ENCODE results near the gene MARK4.

MARK4 gene

GRCh38 chr19:45342911-45343310, 91.8 kb downstream of the MARK4 start:
- DNase-seq: no peak

DNA sequence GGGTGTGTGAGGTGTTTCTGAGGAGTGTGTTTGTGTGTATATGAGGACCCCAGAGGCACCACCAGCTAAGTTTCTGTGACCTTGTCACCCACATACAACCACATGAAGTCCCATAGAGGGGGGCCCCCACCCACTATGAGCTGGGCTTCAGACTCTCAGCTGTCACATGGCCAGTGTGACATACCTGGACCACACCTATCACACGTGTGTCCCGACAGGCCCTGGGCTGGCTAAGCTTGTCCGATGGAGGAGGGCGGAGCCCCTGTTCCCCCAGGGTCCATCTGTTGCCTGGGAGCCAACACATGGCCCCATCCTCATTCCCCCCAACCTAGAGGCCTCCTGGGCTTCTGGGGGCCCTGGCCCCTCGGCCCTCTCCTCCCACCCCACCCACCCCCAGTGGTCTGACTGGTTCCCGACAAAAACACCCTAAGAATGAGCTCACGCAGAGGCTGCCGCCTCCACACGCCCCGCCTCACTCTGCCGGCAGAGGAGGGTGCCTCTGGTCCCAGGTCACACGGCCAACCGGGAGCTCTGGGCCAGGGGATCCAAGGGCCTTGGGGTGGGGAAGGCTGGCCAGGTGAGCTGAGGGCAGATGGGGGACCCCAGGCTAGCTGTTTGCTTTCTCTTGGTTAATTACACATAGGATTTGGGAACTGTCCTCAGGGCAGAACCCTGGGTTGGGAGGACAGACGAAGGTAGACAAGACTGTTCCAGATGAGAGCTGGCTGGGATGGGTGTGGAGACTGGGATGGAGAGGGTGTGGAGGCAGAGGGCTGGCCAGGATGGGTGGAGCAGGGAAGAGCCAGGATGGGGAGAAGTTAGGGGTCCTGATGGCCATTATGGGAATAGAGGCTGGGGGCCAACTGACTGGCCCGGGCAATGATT, 93.8 kb downstream of the MARK4 start:
- DNase-seq: no peak

DNA sequence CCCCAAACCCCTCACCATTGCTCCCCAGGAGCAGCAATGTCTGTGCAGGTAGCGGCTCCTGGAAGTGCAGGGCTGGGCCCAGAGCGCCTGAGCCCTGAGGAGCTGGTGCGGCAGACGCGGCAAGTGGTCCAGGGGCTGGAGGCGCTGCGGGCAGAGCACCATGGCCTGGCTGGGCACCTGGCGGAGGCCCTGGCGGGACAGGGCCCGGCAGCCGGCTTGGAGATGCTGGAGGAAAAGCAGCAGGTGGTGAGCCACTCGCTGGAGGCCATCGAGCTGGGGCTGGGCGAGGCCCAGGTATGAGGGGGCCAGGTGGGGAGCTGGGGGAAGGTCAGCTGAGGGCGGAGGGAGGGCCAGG, 94.4 kb downstream of the MARK4 start:
- no peak for DNase-seq

- DNase-seq: no peak
Measured at GRCh38 chr19:45346449-45346848, 95.4 kb downstream of the MARK4 start.

DNA sequence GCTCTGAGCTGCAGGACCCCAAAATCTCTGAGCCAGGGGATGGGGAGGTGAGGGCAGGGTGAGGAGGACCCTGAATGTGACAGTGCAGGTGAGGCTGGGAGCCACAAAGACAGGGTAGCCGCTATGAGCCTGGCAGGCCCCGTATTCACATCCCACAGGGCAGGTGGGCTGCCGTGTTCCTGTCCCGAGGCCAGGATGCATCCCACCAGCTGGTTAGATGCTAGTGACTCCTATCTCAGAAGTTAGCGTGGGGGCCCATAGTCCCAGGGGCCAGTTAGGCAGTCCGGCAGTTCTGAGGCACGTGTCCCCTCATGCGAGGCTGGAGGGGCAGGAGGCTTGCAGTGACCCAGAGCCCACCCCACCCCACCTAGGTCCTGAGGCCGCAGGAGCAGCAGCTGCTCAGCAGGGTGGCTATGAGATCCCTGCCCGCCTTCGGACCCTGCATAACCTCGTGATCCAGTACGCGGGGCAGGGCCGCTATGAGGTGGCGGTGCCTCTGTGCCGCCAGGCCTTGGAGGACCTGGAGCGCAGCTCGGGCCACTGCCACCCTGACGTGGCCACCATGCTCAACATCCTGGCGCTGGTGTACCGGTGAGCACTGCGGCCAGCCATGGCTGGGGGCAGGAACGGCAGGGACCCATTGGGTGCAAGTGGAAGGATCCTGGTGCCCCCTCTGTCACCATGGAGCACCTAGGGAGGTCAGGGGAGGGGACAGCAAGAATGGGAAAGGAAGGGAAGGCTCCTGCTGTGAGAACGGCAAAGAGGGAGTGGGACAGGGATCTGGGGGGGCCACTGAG, 96.7 kb downstream of the MARK4 start:
- DNase-seq: no peak

DNA sequence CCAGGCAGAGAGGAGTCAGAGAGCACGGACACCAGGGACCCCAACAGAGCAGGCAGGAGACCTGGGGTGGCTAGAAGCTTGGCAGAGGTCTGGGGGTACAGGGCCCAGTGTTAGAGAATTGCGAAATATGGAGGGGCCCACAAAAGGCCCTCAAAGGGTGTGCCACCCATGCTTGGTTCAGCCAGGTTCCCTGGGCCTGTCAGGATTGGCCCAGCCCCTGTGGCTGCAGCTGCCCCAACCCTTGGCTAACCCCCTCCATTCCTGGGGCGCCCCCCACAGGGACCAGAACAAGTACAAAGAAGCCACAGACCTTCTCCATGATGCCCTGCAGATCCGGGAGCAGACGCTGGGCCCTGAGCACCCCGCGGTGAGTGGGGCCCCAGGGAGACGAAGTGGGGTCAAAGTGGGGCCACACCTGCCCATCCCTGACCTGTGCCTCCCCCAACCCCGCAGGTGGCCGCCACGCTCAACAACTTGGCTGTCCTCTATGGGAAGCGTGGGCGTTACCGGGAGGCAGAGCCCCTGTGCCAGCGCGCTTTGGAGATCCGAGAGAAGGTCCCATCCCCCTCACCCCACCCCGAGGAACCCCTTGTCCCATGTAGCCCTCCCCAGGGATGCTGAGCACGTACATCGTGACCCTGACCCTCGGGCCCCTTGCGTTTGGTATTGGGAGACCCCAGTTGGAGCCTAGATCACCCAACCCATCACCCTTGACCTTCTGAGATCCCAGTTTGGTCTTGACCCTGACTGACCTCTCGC, 97.5 kb downstream of the MARK4 start:
- no peak for DNase-seq

- no peak for DNase-seq
Measured at GRCh38 chr19:45349126-45349415, 98.0 kb downstream of the MARK4 start.

GRCh38 chr19:45349430-45349941, 98.4 kb downstream of the MARK4 start:
- no peak for DNase-seq

DNA sequence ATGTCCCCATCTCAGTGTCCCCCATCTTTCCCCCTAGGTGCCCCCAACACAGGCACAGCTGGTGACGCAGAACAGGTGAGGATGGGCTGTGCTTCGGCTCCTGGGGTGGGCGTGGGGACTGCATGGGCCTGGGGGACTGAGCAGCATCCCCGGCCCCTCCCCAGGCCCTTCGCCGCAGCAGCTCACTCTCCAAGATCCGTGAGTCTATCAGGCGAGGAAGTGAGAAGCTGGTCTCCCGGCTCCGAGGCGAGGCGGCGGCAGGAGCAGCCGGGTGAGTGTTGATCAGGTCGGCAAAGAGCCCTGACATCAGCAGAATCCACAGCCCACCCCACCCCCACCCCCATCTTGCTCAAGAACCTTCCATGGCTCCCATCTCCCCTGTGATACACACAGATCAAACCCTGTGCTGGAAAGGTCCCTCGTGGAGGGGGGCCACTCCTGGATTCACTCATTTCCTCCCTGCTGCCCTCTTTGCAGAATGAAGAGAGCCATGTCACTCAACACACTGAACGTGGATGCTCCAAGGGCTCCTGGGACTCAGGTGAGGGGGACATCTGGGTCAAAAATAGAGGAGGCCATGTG, 99.5 kb downstream of the MARK4 start:
- DNase-seq: no peak

DNA sequence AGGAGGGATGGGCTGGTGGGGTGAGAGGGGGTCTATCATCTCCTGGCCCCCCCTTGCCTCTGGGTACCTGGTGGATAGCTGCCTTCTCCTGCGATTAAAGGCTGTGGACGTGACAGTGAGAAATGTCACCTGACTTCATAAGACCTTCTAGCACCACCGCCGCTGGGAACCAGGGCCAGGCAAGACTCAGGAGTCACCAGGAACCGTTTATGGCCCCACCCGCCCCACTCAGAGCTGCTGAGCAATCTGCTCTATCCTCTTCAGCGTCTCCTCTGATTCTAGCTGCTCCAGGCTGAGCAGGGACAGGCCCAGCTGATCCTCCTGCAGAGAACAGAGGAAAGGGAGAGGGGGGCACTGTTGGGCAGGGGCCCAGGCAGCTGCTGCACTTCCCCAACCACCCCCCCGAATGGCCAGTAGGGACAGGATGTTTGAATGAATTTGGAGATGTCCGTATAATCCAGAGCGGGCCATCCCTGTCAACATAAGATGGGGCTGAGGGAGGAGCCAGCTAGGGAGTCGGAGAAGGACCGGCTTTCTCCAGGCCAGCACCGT, 100.4 kb downstream of the MARK4 start:
- DNase-seq: no peak

GRCh38 chr19:45352062-45352461, 101.0 kb downstream of the MARK4 start:
- DNase-seq: no peak

DNA sequence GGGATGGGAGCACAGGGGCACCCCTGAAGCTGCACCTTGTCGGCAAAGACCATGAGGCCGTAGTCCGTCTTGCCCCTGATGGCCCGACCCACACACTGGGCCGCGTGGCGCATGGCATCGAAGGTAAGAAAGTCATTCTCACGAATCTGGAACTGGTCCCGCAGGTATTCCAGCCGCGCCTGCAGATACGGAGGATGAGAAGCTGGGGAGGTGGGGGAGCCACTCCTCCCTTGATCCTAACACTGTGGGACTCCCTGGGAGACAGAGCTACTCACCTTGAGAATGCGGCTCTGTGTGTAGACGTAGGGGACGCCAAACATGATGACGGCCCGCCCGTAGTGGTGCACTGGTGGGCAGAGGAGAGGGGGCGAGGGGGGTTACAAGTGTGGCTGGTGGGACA, 101.4 kb downstream of the MARK4 start:
- no peak for DNase-seq

GRCh38 chr19:45352914-45353796, 102.1 kb downstream of the MARK4 start:
- DNase-seq: no peak

DNA sequence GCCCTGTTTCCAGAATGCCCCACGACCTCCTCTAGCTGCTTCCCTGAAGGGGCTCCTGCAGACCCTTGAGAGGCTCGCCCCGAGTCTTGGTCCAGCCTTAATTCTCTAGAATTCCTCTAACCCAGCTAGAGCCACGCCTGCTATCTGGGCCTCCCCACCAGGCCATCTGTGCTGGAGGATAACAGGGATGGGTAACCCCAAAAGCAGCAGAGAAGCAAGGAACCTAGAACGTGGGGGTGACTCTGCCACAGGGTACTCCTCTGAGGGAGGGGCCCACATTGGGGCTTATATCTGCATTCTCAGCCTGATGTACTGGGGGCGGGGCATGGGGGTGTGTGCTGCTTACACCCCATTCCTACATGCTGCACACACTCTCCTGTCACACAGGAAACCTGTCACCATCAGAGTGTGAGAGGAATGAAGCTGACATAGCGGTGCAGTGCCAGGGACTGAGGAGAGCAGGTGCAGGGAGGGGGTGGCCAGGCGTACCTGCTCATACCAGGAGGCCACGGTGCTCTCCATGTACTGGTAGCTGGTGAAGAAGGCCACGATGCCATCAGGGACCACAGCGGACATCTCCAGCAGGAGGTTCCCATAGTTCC, 103.3 kb downstream of the MARK4 start:
- DNase-seq: no peak

All from suppressor macrophage treated with lipopolysaccharide for 4 hours (primary cell).